HG03565 (cell line): ENCODE results near the gene PPBP.

ENCODE experiments used
- ATAC-seq: cut with Tn5 transposase; IDR thresholded peaks from one replicate; pipeline ENCODE4 v1.9.1; 2021; ENCODE audit warnings: mild to moderate bottlenecking, moderate library complexity; ENCODE audit not compliant: unreplicated experiment

Gene PPBP

DNA sequence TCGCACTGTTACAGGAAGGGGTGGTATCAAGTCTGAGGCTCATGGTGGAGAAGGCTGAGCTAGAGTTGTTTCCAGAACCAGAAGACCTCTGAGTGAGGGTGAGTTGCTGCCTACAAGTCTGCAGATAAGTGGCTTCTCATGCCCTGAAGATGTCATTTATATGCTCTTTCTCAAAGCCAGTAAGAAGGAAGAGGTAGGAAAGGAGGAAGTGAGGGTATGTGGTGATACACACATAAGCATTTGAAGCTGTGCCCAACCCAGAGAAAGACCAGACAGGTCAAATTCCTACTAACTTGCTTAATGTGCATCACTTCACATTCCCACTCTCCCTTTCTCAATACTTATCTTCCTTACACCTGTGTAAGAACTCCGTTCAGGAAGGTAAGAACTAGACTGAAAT, at the start of gene PPBP:
Gene PPBP, minus strand, starts transcription at position 130 of the 400 bp plus-strand sequence. Its CDS starts 87 bp downstream, at position 43.
- no peak for ATAC-seq

DNA sequence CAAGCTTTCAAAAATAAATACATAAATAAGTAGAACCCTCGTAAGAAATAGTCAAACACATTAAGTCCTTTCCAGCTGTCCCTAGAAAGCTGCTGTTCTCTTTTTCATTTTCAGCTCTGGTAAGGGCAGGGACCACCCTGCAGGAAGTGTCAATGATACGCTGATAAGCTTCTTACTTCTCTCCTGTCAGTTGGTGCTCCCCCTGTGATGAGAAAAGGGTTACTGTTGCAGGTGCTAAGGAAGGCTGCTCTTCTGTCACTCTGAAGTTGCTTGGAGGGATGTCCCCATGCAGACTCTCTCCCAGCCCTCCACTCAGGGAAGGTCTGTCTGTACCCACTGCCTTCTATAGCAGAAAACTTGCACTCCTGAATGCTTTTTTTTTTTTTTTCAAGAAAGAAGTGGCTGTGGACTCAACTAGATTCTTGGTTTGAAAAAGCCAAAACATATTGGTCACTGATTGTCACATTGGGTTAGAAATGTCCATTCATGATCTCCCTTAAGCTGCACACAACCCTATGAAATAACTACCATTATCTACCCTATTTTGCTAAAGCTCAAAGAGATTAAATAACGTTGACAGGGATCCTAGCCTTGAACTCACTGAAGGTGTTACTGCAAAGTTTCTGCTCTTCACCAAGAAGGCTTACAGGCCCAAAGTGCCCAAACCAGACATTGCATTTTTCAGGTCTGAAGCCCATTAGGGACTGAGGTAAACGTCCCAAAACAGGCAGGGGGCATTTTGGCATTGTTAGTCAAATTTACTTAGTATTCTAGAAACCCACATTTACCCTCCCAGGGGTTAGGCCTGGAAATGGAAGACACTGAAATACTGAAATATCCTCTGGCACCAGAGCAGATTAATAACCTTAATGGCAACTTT, 49.3 kb upstream of the PPBP start:
- ATAC-seq = no peak

- no peak for ATAC-seq
These were observed 45.7 kb upstream of the PPBP start for GRCh38 chr4:74033739-74034138.

GRCh38 chr4:74032064-74032463, 44.1 kb upstream of the PPBP start:
- ATAC-seq = no peak

DNA sequence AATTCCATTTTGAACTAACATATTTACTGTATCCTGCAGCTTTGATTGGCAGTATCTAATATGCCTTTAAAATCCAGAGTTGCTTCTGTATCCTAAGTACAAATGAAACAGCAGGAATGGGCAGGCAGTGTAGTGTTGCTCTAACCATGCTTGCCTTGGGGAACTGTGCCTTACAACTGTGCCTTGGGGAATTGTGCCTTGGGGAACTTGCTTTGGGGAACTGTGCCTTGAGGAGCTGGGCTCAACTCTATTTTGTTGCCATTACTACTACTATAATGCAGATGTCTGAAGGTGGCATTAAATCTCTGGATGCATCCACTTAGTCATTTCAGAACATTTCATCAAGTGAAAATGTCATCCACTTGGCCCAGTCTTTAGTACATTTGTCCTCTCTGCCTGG, 43.6 kb upstream of the PPBP start:
- ATAC-seq = no peak

DNA sequence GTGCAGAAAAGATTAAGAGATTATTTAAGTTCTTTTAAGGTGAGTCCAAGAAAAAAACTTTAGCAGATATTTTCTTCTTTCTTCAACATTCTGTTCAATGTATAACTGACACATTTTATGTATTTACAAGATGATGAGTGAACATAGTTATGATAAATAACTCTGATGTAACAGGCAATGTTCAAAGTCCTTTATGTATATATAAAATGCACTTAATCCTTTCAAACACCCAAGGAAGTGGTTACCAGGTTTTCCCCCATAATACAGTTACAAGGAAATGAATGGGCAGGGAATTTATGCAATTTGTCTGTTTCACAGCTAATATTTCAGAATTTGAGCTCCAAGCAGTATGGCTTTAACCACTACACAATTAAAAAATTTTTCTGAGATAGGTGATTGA, 42.3 kb upstream of the PPBP start:
- no peak for ATAC-seq

GRCh38 chr4:74028504-74028903, 40.5 kb upstream of the PPBP start:
- ATAC-seq = no peak

GRCh38 chr4:74023709-74024108, 35.7 kb upstream of the PPBP start:
- ATAC-seq = no peak

- no peak for ATAC-seq
These were observed 33.6 kb upstream of the PPBP start for GRCh38 chr4:74021601-74022000.

DNA sequence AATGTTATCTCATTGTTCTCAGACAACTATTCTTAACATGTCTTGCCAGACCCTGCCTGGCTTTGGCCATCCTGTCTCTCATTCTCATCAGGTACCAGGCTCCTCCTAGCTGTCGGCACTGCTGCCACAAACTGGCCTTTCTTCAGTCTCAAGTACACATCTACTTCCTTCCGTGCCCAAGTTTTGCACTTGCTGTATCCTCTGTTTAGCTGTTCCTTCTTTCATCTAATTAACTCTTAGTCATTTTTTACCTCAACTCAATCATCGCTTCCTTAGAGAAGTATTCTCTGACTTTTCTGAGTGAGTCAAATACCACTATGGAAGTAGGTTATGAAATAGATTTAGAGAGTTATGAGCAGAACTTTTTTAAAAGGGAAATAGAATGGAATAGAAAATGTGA, 30.8 kb upstream of the PPBP start:
- ATAC-seq = no peak

GRCh38 chr4:74018116-74018515, 30.1 kb upstream of the PPBP start:
- no peak for ATAC-seq

GRCh38 chr4:74016068-74016467, 28.1 kb upstream of the PPBP start:
- ATAC-seq = no peak

GRCh38 chr4:74015126-74015780, 27.3 kb upstream of the PPBP start:
- ATAC-seq = no peak

DNA sequence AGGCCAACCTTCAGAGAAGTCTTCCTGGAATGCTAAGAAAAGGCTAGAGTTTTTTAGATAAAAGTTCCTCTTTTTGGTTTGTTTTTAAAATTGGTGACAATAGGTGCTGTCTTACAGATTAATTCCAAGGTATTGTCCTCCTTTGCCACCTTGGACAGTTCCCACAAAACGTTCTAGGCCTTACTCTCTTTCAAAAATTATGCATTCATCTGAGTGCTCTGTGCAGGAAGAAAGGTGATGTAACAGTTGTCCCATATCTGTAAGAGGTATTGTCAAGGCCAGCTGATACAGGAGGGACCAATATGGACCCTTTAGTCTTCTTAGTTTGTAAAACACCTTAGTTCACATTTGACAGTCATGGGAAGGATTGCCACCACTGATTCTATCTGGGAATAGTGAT, 26.3 kb upstream of the PPBP start:
- ATAC-seq = no peak

GRCh38 chr4:74013264-74013663, 25.3 kb upstream of the PPBP start:
- ATAC-seq = no peak

DNA sequence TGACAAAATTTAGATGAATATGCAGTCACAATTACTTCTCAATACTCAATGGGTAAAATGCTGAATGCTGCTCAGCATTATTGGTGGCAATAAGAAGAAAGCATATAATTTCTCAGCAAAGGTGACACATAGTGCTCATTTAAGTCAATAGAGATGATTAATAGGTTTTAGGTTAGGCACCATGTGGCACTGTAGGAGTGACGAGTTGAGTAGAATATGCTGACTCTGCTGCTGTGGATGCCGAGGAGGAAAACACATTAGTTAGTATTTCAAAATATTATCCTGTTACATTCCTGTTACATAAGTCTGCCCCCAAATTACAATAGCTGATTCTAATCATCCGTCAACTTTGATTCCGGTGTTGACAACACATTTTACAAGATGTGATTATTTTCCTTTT, 24.1 kb upstream of the PPBP start:
- no peak for ATAC-seq

GRCh38 chr4:74009307-74009706, 21.3 kb upstream of the PPBP start:
- ATAC-seq = no peak

GRCh38 chr4:74006009-74006476, 18.1 kb upstream of the PPBP start:
- ATAC-seq = no peak

- no peak for ATAC-seq
These were observed 17.5 kb upstream of the PPBP start for GRCh38 chr4:74005528-74005927.

DNA sequence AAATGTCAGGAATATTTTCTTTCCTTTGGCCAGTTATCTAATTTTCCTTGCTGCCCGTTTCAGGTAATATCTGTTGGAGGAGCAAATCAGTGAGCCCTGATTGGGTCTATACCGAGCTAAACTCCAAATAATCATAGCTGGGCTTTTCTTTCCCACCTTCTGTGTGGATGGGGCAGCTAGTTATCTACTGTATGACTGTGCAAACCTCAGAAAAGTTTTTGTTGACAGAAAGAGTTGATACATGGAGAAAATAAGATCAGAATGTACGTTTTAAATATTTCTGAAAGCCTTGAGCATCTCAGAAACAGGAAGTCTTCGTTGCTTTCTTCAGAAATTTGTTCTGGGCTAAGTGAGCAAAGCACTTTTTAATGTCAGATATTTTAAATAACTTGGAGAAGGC, 16.7 kb upstream of the PPBP start:
- no peak for ATAC-seq

- ATAC-seq = no peak
These were observed 12.3 kb upstream of the PPBP start for GRCh38 chr4:74000301-74000700.
